GM23338 (cell line): ENCODE measurements around the gene ACTR10. TPM values are rescaled to one million over a fixed set of nuclear protein-coding genes. Genes with fewer than 3 reads are reported as not detected.

Source experiments
- ATAC-seq: fragments of 200-7000 bp; cut with Tn5 transposase; 3 replicates; pipeline ENCODE4 v1.9.1; 2020
- DNase-seq: peaks from one replicate; pipeline ENCODE4 v3.0.0-alpha.2; 2015; ENCODE audit warnings: low spot score
- H2AFZ ChIP-seq: fragments of 200-600 bp; sonication (generic); 2 replicates; pipeline ENCODE4 v1.8.0; 2016; ENCODE audit warnings: antibody characterized with exemption, mild to moderate bottlenecking, moderate library complexity
- H3F3A ChIP-seq: fragments of 200-600 bp; sonication (generic); replicated peaks from 2 replicates; pipeline ENCODE4 v1.8.0; 2017; ENCODE audit warnings: antibody characterized with exemption, mixed run types, low read depth
- H3K27ac ChIP-seq: fragments of 200-600 bp; sonication (generic); 2 replicates; pipeline ENCODE4 v1.6.1; 2016; ENCODE audit warnings: low read depth
- H3K27me3 ChIP-seq: fragments of 200-600 bp; sonication (generic); 2 replicates; pipeline ENCODE4 v1.8.0; 2016; ENCODE audit warnings: mild to moderate bottlenecking, mixed run types, moderate library complexity; ENCODE audit not compliant: insufficient read depth
- H3K36me3 ChIP-seq: fragments of 200-600 bp; sonication (generic); 2 replicates; pipeline ENCODE4 v1.8.0; 2016; ENCODE audit warnings: mild to moderate bottlenecking; ENCODE audit not compliant: insufficient read depth
- H3K4me1 ChIP-seq: fragments of 200-600 bp; sonication (generic); 2 replicates; pipeline ENCODE4 v1.8.0; 2016; ENCODE audit warnings: mild to moderate bottlenecking, moderate library complexity; ENCODE audit not compliant: insufficient read depth
- H3K4me2 ChIP-seq: fragments of 200-600 bp; sonication (generic); 2 replicates; pipeline ENCODE4 v1.7.1; 2017; ENCODE audit warnings: mixed run types
- H3K4me3 ChIP-seq: fragments of 200-600 bp; sonication (generic); 2 replicates; pipeline ENCODE4 v1.6.1; 2016; ENCODE audit warnings: mixed run types
- H3K79me2 ChIP-seq: fragments of 200-600 bp; sonication (generic); replicated peaks from 2 replicates; pipeline ENCODE4 v1.8.0; 2017; ENCODE audit warnings: mild to moderate bottlenecking; ENCODE audit not compliant: insufficient read depth
- H3K9me2 ChIP-seq: fragments of 200-600 bp; sonication (generic); 2 replicates; pipeline ENCODE4 v1.8.0; 2017; ENCODE audit not compliant: insufficient read depth
- H4K20me1 ChIP-seq: fragments of 200-600 bp; sonication (generic); replicated peaks from 2 replicates; pipeline ENCODE4 v1.8.0; 2017; ENCODE audit warnings: mild to moderate bottlenecking; ENCODE audit not compliant: insufficient read depth
- H3K27ac Mint-ChIP-seq: 2 replicates; pipeline ENCODE4 v1.8.0; 2020; ENCODE audit warnings: inconsistent platforms, mild to moderate bottlenecking, moderate library complexity, mixed read lengths
- H3K27me3 Mint-ChIP-seq: 3 replicates; pipeline ENCODE4 v1.8.0; 2022; ENCODE audit warnings: low read depth, mild to moderate bottlenecking, moderate library complexity, mixed read lengths, inconsistent platforms; ENCODE audit not compliant: insufficient read depth, poor library complexity
- H3K36me3 Mint-ChIP-seq: 3 replicates; pipeline ENCODE4 v1.8.0; 2021; ENCODE audit warnings: low read depth, mild to moderate bottlenecking, inconsistent platforms, moderate library complexity, mixed read lengths
- H3K4me1 Mint-ChIP-seq: 3 replicates; pipeline ENCODE4 v1.8.0; 2020; ENCODE audit warnings: mild to moderate bottlenecking, inconsistent platforms, mixed read lengths
- H3K4me3 Mint-ChIP-seq: 3 replicates; pipeline ENCODE4 v1.8.0; 2021; ENCODE audit warnings: moderate library complexity, mild to moderate bottlenecking, inconsistent platforms, mixed read lengths
- H3K9me3 Mint-ChIP-seq: 3 replicates; pipeline ENCODE4 v1.8.0; 2020; ENCODE audit warnings: moderate library complexity, mild to moderate bottlenecking, inconsistent platforms, mixed read lengths
- EZH2 ChIP-seq: fragments of 200-600 bp; sonication (generic); IDR thresholded peaks from one replicate; pipeline ENCODE4 v1.8.0; 2017; ENCODE audit warnings: antibody characterized with exemption, mild to moderate bottlenecking, low read depth; ENCODE audit not compliant: unreplicated experiment
- EZH2phosphoT487 ChIP-seq: fragments of 200-600 bp; sonication (generic); IDR thresholded peaks from one replicate; pipeline ENCODE4 v1.8.1; 2018; ENCODE audit warnings: antibody characterized with exemption; ENCODE audit not compliant: unreplicated experiment
- JUNB ChIP-seq: IDR thresholded peaks from one replicate; pipeline ENCODE4 v1.6.1; 2016; ENCODE audit warnings: antibody characterized with exemption; ENCODE audit not compliant: unreplicated experiment
- NANOG ChIP-seq: IDR thresholded peaks from 2 replicates; pipeline ENCODE4 v1.6.1; 2016; ENCODE audit warnings: antibody characterized with exemption, borderline replicate concordance
- POLR2AphosphoS5 ChIP-seq: IDR thresholded peaks from 2 replicates; pipeline ENCODE4 v1.6.1; 2016; ENCODE audit warnings: antibody characterized with exemption, low read depth
- STAT1 ChIP-seq: IDR thresholded peaks from one replicate; pipeline ENCODE4 v1.6.1; 2016; ENCODE audit warnings: antibody characterized with exemption; ENCODE audit not compliant: unreplicated experiment
- ZNF114 ChIP-seq: fragments of 250-450 bp; sonication (Bioruptor Pico); IDR thresholded peaks from 2 replicates; pipeline ENCODE4 v1.5.0; 2020; ENCODE audit warnings: mild to moderate bottlenecking, moderate library complexity
- polyA plus RNA-seq: library from polyadenylated mRNA; unstranded; fragments of >200 nt; fragmentation: Nextera tagmentation; extraction: Ambion mirVana; gene quantifications from 2 replicates; pipeline ENCODE4 v1.2.1, GENCODE V29; 2016
- total RNA-seq: library from RNA; depleted of rRNA; stranded (reverse); fragments of >200 nt; shearing (Covaris generic); gene quantifications from 2 replicates; pipeline ENCODE4 v1.2.3, GENCODE V29; 2014
- TF ChIP-seq, protein P1 (sequence below): fragments of 250-450 bp; sonication (Bioruptor Pico); IDR thresholded peaks from 2 replicates; pipeline ENCODE4 v1.5.0; 2020; ENCODE audit warnings: mild to moderate bottlenecking, moderate library complexity
- TF ChIP-seq, protein P2 (sequence below): IDR thresholded peaks from one replicate; pipeline ENCODE4 v1.6.1; 2018; ENCODE audit warnings: antibody characterized with exemption; ENCODE audit not compliant: unreplicated experiment
- TF ChIP-seq, protein P3 (sequence below): IDR thresholded peaks from 2 replicates; pipeline ENCODE4 v1.6.1; 2016; ENCODE audit warnings: antibody characterized with exemption
- TF ChIP-seq, protein P4 (sequence below), 2 experiments: fragments of 200-600 bp in 1 of 2; sonication (generic) in 1 of 2; conservative IDR thresholded peaks; 2 replicates each; pipeline versions ENCODE4 v1.5.1 to v1.6.1; 2016 to 2017; ENCODE audit warnings: antibody characterized with exemption in 2 of 2, low read depth in 2 of 2, mild to moderate bottlenecking in 2 of 2, moderate library complexity in 1 of 2

Gene ACTR10
- total and polyA plus RNA-seq, 2 experiments from 2014 or later = 30.8 to 50.2 TPM

DNA sequence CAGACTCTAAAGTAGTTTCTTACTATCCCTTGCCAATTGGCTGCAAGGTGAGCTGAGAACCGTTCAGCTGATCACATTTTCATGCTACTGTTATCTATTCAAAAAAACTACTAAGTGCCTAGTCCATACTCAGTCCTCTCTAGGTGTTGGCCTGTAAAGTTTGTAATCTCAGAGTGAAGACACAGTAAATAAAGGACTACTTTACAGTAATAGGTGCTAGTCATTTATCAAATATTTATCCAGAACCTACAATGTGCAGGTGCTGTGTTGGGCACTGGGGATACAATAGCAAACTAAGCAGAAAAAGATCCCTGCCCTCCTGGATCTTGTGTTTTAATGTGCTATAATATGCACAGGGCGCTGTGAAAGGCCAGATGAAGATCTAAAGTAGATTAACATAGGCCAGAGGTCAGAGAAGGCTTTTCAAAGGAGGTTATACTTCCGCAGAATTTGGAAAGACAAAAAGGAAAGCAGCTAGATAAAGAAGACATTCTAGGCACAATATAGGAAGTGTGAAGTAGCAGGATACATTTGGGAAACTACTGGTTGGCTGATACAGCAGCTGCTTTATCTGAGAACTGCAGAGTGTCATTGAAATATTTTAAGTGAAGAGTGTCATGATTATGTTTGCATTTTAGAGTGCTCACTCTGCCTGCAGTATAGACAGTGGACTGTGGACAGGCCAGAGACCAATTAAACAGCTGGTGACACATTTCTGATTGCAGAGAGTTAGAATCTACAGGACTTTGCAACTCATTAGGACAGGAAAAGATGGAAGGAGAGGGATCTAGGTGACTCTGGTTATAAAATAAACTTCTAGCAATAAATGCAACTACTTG lies 8.0 kb upstream of the ACTR10 start:
- no peak for ATAC-seq
- TF ChIP-seq, protein P1, sequence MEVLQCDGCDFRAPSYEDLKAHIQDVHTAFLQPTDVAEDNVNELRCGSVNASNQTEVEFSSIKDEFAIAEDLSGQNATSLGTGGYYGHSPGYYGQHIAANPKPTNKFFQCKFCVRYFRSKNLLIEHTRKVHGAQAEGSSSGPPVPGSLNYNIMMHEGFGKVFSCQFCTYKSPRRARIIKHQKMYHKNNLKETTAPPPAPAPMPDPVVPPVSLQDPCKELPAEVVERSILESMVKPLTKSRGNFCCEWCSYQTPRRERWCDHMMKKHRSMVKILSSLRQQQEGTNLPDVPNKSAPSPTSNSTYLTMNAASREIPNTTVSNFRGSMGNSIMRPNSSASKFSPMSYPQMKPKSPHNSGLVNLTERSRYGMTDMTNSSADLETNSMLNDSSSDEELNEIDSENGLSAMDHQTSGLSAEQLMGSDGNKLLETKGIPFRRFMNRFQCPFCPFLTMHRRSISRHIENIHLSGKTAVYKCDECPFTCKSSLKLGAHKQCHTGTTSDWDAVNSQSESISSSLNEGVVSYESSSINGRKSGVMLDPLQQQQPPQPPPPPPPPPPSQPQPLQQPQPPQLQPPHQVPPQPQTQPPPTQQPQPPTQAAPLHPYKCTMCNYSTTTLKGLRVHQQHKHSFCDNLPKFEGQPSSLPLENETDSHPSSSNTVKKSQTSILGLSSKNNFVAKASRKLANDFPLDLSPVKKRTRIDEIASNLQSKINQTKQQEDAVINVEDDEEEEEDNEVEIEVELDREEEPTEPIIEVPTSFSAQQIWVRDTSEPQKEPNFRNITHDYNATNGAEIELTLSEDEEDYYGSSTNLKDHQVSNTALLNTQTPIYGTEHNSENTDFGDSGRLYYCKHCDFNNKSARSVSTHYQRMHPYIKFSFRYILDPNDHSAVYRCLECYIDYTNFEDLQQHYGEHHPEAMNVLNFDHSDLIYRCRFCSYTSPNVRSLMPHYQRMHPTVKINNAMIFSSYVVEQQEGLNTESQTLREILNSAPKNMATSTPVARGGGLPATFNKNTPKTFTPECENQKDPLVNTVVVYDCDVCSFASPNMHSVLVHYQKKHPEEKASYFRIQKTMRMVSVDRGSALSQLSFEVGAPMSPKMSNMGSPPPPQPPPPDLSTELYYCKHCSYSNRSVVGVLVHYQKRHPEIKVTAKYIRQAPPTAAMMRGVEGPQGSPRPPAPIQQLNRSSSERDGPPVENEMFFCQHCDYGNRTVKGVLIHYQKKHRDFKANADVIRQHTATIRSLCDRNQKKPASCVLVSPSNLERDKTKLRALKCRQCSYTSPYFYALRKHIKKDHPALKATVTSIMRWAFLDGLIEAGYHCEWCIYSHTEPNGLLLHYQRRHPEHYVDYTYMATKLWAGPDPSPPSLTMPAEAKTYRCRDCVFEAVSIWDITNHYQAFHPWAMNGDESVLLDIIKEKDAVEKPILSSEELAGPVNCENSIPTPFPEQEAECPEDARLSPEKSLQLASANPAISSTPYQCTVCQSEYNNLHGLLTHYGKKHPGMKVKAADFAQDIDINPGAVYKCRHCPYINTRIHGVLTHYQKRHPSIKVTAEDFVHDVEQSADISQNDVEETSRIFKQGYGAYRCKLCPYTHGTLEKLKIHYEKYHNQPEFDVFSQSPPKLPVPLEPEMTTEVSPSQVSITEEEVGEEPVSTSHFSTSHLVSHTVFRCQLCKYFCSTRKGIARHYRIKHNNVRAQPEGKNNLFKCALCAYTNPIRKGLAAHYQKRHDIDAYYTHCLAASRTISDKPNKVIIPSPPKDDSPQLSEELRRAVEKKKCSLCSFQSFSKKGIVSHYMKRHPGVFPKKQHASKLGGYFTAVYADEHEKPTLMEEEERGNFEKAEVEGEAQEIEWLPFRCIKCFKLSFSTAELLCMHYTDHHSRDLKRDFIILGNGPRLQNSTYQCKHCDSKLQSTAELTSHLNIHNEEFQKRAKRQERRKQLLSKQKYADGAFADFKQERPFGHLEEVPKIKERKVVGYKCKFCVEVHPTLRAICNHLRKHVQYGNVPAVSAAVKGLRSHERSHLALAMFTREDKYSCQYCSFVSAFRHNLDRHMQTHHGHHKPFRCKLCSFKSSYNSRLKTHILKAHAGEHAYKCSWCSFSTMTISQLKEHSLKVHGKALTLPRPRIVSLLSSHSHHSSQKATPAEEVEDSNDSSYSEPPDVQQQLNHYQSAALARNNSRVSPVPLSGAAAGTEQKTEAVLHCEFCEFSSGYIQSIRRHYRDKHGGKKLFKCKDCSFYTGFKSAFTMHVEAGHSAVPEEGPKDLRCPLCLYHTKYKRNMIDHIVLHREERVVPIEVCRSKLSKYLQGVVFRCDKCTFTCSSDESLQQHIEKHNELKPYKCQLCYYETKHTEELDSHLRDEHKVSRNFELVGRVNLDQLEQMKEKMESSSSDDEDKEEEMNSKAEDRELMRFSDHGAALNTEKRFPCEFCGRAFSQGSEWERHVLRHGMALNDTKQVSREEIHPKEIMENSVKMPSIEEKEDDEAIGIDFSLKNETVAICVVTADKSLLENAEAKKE = no peak
- TF ChIP-seq ZNF114 (CRISPR knock-in tag) = no peak
- TF ChIP-seq, protein P2, sequence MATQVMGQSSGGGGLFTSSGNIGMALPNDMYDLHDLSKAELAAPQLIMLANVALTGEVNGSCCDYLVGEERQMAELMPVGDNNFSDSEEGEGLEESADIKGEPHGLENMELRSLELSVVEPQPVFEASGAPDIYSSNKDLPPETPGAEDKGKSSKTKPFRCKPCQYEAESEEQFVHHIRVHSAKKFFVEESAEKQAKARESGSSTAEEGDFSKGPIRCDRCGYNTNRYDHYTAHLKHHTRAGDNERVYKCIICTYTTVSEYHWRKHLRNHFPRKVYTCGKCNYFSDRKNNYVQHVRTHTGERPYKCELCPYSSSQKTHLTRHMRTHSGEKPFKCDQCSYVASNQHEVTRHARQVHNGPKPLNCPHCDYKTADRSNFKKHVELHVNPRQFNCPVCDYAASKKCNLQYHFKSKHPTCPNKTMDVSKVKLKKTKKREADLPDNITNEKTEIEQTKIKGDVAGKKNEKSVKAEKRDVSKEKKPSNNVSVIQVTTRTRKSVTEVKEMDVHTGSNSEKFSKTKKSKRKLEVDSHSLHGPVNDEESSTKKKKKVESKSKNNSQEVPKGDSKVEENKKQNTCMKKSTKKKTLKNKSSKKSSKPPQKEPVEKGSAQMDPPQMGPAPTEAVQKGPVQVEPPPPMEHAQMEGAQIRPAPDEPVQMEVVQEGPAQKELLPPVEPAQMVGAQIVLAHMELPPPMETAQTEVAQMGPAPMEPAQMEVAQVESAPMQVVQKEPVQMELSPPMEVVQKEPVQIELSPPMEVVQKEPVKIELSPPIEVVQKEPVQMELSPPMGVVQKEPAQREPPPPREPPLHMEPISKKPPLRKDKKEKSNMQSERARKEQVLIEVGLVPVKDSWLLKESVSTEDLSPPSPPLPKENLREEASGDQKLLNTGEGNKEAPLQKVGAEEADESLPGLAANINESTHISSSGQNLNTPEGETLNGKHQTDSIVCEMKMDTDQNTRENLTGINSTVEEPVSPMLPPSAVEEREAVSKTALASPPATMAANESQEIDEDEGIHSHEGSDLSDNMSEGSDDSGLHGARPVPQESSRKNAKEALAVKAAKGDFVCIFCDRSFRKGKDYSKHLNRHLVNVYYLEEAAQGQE = no peak
- TF ChIP-seq, protein P3, sequence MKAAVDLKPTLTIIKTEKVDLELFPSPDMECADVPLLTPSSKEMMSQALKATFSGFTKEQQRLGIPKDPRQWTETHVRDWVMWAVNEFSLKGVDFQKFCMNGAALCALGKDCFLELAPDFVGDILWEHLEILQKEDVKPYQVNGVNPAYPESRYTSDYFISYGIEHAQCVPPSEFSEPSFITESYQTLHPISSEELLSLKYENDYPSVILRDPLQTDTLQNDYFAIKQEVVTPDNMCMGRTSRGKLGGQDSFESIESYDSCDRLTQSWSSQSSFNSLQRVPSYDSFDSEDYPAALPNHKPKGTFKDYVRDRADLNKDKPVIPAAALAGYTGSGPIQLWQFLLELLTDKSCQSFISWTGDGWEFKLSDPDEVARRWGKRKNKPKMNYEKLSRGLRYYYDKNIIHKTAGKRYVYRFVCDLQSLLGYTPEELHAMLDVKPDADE = no peak
- TF ChIP-seq STAT1 = no peak
- TF ChIP-seq EZH2 = no peak
- no peak for TF ChIP-seq NANOG
- no peak for TF ChIP-seq POLR2AphosphoS5
- TF ChIP-seq, protein P4, sequence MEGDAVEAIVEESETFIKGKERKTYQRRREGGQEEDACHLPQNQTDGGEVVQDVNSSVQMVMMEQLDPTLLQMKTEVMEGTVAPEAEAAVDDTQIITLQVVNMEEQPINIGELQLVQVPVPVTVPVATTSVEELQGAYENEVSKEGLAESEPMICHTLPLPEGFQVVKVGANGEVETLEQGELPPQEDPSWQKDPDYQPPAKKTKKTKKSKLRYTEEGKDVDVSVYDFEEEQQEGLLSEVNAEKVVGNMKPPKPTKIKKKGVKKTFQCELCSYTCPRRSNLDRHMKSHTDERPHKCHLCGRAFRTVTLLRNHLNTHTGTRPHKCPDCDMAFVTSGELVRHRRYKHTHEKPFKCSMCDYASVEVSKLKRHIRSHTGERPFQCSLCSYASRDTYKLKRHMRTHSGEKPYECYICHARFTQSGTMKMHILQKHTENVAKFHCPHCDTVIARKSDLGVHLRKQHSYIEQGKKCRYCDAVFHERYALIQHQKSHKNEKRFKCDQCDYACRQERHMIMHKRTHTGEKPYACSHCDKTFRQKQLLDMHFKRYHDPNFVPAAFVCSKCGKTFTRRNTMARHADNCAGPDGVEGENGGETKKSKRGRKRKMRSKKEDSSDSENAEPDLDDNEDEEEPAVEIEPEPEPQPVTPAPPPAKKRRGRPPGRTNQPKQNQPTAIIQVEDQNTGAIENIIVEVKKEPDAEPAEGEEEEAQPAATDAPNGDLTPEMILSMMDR (conservative IDR thresholded peaks at IDR 0.05; ENCODE audit: low read depth in 2 of 2) = no peak
- TF ChIP-seq EZH2phosphoT487 = no peak
- TF ChIP-seq JUNB = no peak

More for the DNA sequence above, 8.0 kb upstream of the ACTR10 start:
- peak overlapping the region; percentile 47; the same call in 1 of the 2 replicates for H2AFZ ChIP-seq
- no peaks in the 10 kb centered on the region for H3K9me3 Mint-ChIP-seq
- H3K4me2 ChIP-seq = no peak overlapping the region
- H3K27me3 Mint-ChIP-seq = no peaks in the 10 kb centered on the region
- H3K36me3 Mint-ChIP-seq = no peaks in the 10 kb centered on the region
- H3K9me2 ChIP-seq = no peaks in the 10 kb centered on the region
- H3K27me3 ChIP-seq = no peaks in the 10 kb centered on the region
- no peak for DNase-seq
- no peaks in the 10 kb centered on the region for H4K20me1 ChIP-seq
- H3K79me2 ChIP-seq = no peaks in the 10 kb centered on the region
- no peak overlapping the region for H3K4me3 ChIP-seq
- H3K27ac ChIP-seq = no peak overlapping the region
- H3K27ac Mint-ChIP-seq = no peak overlapping the region
- no peaks in the 10 kb centered on the region for H3K4me1 ChIP-seq
- H3K4me1 Mint-ChIP-seq = no peaks in the 10 kb centered on the region
- H3K36me3 ChIP-seq = no peaks in the 10 kb centered on the region
- H3F3A ChIP-seq = no peaks in the 10 kb centered on the region
- H3K4me3 Mint-ChIP-seq = no peak overlapping the region
